HG03066 (cell line): ENCODE measurements around the gene TMSB10.
"Not testable (repeated sequence)": the region's sequence is repeated elsewhere in the genome, so short reads cannot be mapped to it uniquely, and the experiment has no call there.

ENCODE experiments used
- ATAC-seq: cut with Tn5 transposase; IDR thresholded peaks from one replicate; pipeline ENCODE4 v1.9.1; 2021; ENCODE audit warnings: low read depth; ENCODE audit not compliant: unreplicated experiment

TMSB10 gene

GRCh38 chr2:84905181-84906107 is at the start of gene TMSB10:
TSS of gene TMSB10 (plus strand) at chr2:84905656.
- peak; percentile 51 for ATAC-seq

- no peak for ATAC-seq
These were observed 49.7 kb upstream of the TMSB10 start for GRCh38 chr2:84855731-84856130.

DNA sequence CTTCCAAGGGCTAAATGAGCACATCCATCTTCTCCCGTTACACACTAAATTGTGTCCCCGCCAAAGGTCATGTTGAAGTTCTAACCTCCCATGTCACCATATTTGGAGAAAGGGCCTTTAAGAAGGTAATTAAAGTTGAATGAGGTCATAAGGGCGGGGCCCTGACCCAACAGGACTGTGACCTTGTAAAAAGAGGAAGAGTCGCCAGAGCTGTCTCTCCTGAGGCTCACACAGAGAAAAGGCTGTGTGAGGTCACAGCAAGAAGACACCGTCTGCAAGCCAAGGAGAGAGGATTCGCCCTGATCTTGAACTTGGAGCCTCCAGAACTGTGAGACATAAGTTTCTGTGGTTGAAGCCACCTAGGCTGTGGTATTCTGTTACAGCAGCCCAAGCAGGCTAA is 48.7 kb upstream of the TMSB10 start:
- peak; percentile 54 for ATAC-seq

- ATAC-seq = no peak
These were observed 47.9 kb upstream of the TMSB10 start for GRCh38 chr2:84857566-84857965.

DNA sequence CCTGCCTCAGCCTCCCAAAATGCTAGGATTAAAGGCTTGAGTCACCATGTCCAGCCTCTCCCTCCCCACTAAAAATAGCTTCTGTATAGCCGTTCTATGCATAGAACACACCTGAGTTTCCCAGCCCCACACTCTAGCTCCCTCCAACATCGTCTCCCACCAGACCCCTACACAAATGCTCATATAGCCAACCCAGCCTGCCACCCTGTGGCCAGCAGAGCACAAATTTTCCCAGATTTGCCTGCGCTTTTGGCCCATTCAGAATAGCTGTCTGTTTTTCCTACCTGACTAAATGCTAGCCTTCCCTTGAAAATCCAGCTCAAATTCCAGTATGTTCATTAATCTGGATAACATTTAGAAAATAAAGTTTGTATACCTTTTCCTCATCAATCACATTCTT is 47.3 kb upstream of the TMSB10 start:
- no peak for ATAC-seq

DNA sequence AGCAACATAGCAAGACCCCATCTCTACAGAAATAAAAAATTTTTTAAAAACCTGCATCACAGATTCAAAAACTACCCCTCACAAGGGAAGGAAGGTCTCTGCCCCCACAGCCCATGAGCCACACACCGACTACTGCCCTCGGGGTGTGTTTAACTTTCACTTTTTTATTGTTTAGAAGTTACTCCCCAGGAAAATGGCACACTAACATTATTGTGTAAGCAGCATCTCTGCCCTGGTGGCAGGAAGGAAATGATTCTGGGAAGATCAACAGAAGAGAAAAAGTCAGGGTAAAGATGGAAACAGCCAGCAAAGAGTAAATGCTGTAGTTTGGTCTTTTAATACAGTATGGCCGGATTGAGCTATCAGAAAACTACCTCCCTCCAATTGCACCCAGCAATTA is 46.5 kb upstream of the TMSB10 start:
- ATAC-seq = no peak

DNA sequence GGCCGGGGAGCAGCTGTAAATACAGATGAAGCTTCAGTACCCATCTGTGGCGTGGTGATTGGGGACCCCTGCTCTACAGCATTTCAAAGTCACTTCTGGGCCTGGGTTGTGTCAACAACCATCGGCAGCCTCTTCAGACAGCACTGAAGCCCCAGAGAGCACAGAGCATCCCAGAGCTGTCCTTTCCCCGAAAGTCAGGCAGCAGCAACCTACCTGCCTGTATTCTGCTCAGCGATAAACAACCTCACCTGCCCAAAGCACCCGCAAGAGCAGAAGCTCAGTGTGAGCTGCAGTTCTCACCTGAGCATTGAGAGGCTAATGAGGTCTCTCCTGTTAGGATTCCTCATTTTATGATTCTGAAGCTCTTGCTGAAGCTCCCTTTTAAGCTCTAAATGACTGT is 43.9 kb upstream of the TMSB10 start:
- no peak for ATAC-seq

DNA sequence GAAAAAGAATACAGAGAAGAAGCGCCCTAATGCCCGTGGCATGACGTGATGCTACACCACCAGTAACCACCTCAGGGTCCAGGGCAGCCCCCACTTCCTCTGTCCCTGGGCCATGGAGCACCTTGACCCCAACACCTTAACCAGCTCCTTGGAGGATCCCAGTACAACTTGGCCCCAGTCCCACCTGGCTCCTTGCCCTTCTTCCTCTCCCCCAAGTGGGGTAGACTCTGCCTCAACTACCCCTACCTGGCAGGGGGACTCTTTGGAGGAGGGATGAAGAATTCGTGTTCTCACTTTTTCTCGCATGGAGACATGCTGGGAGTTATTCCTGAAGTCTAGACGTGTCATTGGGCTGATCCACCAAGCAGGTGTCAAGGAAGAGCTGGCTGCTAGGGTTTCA is 43.5 kb upstream of the TMSB10 start:
- no peak for ATAC-seq

GRCh38 chr2:84865181-84865783 is 40.2 kb upstream of the TMSB10 start:
- ATAC-seq = no peak

DNA sequence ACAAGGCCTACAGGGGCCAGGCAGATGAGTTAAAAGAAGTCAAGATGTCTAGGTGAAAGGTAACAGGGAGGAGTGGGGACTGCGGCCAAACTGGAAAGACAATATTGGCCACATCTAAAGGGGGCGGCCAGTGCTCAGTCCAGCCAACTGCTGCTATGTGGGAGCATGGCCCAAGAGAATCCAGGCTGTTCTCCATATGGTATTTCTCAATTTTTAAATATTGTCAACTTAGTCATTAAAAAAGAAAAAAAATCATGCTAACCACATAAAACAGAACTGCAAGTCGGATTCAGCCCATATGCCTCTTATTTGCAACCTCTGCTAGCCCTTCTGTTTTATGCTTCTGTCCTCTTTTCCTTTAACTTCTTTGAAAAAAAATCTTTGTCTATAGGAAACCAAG is 39.3 kb upstream of the TMSB10 start:
- no peak for ATAC-seq

GRCh38 chr2:84868327-84868726 is 37.1 kb upstream of the TMSB10 start:
- not testable (repeated sequence) for ATAC-seq

DNA sequence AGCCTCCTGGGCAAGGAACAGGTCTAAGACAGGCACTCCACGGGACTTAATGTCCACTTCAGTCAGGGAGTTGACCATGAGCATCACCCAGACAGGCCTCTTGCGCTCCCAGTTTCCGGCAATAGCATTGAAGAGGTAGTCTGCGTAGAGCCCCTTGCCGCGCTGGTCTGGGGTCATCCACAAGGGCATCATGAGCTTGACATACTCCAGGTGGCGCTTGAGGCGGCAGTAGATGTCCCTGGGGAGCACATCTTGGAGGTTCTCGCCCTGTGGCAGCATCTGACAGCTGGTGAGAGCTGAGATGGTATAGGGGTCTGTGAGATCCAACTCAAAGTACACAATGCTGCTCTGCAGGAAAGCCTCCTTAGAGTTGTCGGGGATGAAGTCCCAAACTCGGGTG is 35.1 kb upstream of the TMSB10 start:
- no peak for ATAC-seq

- ATAC-seq = not testable (repeated sequence)
These were observed 32.8 kb upstream of the TMSB10 start for GRCh38 chr2:84872691-84873090.

DNA sequence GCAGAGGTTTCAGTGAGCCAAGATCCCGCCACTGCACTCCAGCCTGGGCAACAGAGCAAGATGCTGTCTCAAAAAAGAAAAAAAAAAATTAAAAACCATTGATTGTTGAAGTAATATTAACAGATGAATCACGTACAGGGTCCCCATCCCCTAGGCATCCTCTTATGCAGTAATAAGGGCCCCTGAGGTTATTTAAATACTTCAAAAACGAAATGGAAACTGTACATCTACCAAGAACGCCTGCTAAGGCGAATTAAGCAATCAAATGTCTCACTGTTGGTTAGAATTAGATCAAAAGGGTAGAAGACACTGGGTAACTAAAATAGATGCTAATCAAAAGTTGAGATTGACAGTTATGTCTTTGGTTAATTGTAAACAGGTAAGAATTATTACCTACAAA is 32.1 kb upstream of the TMSB10 start:
- no peak for ATAC-seq

DNA sequence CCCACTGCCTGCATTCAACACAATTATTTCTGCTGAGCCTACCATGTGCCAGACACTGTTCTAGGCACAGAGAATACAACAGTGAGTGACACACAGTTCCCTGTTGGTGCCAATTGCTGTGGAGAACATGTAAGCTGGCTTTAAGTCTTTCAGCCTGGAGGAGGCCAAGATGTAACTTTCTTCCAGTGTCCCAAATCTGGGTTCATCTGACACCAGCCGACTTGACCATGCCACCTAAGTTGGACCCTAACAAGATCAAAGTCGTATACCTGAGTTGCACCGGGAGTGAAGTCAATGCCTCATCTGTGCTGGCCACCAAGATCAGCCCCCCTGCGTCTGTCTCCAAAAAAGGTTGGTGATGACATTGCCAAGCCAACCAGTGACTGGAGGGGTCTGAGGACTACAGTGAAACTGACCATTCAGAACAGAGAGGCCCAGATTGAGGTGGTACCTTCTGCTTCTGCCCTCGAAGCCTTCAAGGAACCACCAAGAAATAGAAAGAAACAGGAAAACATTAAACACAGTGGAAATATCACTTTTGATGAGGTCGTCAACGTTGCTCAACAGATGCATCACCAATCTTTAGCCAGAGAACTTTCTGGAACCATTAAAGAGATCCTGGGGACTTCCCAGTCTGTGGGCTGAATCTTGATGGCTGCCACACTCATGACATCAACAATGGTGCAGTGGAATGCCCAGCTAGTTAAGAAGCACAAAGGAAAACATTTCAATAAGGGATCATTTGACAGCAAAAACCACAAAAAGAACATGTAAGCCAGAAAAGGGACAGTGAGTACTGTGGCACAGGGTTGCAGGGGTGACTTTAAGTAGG is 30.9 kb upstream of the TMSB10 start:
- ATAC-seq = no peak

- no peak for ATAC-seq
These were observed 30.3 kb upstream of the TMSB10 start for GRCh38 chr2:84875213-84875560.

DNA sequence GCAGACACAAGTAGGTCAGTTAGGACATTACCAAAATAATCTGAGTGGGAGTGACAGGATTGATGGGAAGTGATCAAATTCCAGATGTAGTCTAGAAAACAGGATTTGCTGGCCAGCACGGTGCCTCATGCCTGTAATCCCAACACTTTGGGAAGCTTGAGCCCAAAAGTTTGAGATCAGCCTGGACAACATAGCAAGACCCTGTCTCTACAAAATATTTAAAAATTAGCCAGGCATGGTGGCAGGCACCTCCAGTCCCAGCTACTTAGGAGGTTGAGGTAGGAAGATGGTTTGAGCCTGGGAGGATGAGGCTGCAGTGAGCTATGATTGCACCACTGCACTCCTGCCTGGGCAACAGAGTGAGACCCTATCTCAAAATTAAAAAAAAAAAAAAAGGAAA is 29.8 kb upstream of the TMSB10 start:
- ATAC-seq = not testable (repeated sequence)

GRCh38 chr2:84876369-84876768 is 29.1 kb upstream of the TMSB10 start:
- ATAC-seq = no peak

GRCh38 chr2:84878459-84878858 is 27.0 kb upstream of the TMSB10 start:
- no peak for ATAC-seq

- ATAC-seq = no peak
These were observed 26.4 kb upstream of the TMSB10 start for GRCh38 chr2:84878896-84879583.
